GM19395 (cell line): ENCODE data around the gene INPP5D.
"Not testable (repeated sequence)": the region's sequence is repeated elsewhere in the genome, so short reads cannot be mapped to it uniquely, and the experiment has no call there.

Source experiments
- ATAC-seq: cut with Tn5 transposase; IDR thresholded peaks from one replicate; pipeline ENCODE4 v1.9.1; 2021; ENCODE audit warnings: mild to moderate bottlenecking, moderate library complexity; ENCODE audit not compliant: unreplicated experiment

INPP5D gene

DNA sequence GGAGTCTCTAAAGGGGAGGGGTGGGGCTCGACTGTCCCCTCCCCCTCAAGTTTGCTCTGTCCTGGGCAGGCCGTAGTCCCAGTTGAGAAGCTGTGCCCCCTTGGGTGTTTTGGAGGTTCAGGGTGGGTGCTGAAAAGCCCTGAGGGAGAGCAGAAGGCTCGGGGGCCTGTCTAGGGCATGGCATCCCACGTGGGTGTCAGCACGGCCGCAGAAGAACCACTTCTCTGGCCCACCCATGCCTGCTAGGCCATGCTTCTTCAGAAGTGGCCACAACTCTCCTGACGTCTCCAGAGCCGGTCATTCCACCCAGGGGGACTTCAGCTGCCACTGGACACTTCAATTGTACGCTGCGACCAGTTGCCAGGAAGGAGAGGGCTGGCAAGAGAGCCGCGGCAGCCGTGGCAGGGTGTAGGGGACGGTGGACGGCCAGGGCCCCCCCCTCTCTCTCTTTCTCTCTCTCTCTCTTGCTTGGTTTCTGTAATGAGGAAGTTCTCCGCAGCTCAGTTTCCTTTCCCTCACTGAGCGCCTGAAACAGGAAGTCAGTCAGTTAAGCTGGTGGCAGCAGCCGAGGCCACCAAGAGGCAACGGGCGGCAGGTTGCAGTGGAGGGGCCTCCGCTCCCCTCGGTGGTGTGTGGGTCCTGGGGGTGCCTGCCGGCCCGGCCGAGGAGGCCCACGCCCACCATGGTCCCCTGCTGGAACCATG, at the start of gene INPP5D:
Gene INPP5D, plus strand, starts transcription at position 546 of the 704 bp plus-strand sequence. Its CDS starts 137 bp downstream, at position 683.
- ATAC-seq = peak; percentile 49

DNA sequence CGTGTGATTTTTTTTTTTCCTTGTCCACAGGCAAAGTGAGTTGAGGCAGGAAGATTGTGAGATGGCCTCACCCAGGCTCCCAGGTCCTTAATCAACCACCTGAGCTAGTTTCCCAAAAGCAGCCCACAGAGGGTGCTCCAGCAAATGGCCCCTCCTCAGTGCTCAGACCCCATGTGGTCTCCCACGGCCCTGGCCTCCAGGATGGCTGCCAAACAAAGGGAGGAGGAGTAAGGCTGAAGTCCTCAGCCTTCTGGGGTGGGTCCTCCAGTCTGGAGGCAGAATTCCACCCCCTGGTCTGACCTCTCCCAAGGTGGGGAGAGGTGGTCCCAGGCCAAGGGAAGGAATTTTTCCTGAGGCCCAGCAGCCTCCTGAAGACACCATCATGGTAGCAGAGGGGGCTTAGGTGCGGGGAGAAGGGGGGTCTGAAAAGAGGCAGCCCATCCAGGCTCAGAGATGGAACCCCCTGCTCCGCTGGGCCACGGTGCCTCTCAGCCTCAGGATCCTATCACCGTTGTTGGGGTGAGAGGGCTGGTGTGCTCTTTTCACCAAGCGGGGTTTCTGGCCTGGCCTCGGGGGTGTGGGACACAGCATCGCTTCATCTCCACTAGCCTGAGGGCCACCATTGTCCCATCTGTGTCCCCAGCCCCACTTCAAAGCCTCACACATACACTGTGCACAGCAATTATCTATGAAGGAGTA, 49.4 kb upstream of the INPP5D start:
- ATAC-seq = no peak

DNA sequence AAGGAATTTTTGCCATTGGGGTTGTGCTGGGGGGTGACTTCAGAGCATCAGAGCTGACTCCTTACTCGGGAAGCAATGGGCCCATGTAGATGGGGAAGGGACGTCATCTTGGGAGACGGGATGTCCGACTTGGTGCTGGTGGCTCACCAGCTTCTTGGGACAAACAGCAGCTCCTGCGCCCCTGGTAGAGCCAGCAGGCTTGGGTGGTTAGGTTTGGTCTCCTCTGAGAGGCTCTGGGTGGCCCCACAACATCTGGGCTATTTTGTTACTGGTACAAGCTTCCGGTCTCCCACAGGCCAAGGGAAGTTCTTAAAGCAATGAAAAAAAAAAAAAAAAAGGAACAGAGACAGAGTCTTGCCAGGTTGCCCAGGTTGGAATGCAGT, 48.9 kb upstream of the INPP5D start:
- no peak for ATAC-seq

DNA sequence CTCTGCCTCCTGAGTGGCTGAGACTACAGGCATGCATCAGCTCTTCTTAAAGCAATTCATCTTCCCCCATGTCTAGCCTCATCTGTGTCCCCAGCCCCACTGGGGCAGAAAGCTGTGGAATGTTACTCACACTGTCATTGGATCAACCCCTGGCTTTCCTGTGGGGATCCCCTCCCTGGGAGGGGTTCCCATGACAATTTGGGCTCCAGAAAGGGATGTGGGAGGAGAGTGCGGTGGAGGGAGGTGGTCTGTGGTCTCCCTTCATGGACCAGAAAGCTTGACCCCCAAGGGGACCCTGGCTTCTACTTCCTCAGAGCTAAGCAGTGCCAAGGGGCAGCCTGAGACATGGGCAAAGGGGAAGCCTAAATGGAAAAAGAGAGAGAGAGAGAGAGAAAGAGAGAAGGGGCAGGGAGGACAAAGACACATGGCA, 48.4 kb upstream of the INPP5D start:
- ATAC-seq = no peak

DNA sequence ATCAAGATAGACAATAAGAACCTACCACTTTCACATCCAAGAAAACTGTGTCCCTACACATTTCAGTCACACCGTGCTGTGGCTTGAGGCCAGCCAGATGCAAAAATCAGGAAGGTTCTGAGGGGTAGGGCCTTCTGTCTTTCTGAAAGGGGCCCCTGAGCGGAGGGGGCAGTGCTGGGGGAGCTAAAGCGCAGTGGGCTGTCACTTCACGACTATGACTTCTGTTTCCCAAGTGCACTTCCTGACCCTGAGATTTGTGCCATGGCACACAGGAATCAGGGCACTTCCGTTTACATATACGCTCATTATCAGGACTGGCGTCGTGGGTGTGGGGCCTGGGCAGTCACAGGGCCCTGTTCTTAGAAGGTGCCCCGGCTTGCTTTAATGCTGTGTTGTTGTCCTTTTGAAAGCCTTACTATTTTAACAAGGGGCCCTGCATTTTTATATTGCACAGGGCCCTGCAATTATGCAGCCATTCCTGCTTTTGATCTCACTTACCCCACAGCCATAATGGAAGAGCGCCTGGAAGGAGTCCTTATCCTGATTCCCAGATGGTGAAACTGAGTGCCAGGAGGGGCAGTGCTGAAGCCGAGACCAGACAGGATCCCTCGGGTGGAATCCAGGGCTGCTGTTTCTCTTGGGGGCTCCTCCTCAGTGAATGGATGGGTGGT, 47.7 kb upstream of the INPP5D start:
- no peak for ATAC-seq

DNA sequence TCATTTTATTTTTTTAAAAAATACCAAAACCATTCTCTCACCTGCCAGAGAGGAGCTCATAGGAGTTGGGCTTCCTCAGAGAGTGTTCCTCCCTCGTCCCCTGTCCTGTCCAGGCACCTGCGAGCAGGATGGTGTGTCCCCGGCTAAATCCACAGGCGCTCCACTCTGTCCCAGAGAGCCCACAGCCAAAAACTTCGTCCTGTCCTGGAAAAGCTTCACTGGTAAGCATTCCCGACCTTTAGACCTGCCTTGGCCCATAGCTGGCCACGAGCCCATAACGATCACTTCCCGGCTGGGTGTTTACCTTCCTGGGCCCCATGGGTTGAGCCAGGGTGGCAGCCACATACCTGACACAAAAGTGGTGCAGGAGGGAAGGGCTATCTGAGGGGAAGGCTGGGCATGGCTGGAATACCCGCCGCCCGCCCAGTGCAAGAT, 47.1 kb upstream of the INPP5D start, which contains the start of gene NGEF:
Gene NGEF, minus strand, starts transcription at position 230 of the 435 bp plus-strand sequence. CDS start 38,366 bp downstream, outside the sequence.
- no peak for ATAC-seq

DNA sequence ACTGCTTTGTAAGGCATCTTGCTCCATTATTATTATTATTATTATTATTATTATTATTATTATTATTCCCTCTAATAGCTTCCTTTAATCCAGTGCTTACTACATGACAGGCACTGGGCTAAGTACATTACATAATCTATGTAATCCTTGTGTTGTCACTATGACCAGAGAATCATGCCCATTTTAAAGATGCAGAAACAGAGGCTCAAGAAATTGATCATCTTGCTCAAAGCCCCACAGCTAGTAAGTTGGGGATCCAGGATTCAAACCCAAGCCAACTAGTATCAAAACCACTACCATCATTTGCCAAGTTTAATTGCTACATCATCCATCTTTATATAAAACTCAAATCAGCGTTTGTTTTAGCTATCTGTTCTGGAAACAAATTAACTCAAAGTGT, 46.5 kb upstream of the INPP5D start:
- ATAC-seq = no peak

DNA sequence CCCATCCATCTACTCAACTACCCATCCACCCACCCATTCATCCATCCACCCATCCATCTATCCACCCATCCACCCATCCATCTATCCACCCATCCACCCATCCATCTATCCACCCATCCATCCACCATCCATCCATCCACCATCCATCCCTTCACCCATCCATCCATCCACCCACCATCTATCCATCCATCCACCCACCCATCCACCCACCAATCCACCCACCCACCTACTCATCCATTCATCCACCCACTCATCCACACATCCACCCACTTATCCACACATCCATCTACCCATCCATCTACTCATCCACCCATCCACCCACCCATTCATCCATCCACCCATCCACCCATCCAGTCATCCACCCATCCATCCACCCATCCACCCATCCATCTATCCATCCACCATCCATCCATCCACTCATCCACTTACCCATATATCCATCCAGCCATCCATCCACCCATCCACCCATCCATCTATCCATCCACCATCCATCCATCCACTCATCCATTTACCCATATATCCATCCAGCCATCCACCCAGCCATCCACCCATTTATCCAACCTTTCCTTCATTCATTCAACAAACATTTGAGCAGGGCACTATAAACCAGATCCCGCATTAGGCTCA, 45.0 kb upstream of the INPP5D start:
- ATAC-seq = no peak

DNA sequence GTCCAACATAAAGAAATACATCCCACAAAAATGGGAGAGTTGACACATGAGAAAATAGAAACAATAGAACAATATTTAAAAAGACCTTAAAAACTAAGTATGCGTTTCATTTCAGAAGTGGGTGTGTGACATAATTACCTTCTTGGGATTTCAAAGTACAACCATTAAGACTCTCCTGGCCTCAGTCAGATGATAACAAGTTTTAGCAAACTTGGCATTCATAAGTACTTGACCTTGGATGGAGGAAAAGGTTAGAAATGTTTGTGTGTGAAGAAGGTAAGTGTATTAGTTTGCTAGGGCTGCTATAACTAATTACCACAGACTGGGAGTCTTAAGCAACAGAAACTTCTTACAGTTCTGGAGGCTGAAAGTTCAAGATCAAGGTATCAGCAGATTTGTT, 42.2 kb upstream of the INPP5D start:
- no peak for ATAC-seq

DNA sequence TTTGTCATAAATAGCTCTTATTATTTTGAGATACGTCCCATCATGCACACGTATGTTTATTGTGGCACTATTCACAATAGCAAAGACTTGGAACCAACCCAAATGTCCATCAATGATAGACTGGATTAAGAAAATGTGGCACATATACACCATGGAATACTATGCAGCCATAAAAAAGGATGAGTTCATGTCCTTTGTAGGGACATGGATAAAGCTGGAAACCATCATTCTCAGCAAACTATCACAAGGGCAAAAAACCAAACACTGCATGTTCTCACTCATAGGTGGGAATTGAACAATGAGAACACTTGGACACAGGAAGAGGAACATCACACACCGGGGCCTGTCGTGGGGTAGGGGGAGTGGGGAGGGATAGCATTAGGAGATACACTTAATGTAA, 40.5 kb upstream of the INPP5D start:
- ATAC-seq = not testable (repeated sequence)

DNA sequence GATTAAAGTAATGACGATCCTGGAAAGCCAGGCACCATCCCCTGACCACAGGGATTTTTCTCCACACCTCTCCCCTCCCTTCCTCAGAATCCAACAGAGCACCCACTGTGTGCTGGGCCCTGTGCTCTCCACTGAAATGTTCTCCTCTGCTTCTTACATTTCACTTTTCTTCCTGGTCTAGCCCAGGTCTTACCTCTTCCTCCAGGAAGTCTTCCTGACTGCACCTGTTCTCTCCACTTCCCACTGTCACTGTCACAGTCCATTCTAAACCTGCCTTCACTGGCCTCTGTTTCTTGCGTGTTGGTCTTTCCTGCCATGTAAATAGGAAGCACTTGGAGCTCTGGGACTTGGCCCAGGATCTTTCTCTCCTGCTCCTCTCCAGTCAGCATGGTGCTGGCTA, 39.7 kb upstream of the INPP5D start:
- no peak for ATAC-seq

DNA sequence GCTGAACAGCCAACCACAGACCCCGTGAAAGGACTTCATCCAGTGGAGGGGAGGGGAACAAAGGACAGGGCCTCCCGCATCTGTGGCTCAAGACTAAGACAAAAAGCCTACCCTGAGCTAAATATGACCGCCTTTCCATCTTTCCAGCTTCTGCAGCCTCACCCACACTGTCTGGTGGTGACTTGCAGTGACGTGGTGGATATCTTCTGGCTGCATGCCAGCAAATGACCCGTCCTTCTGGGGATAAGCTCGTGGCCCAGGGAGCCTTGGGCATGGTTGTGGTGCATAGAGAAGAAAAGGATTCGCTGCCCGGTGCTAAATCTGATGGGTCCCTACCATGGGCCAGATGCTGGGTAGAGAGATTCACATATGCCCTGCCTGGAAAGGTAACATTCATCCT, 38.4 kb upstream of the INPP5D start:
- ATAC-seq = no peak

DNA sequence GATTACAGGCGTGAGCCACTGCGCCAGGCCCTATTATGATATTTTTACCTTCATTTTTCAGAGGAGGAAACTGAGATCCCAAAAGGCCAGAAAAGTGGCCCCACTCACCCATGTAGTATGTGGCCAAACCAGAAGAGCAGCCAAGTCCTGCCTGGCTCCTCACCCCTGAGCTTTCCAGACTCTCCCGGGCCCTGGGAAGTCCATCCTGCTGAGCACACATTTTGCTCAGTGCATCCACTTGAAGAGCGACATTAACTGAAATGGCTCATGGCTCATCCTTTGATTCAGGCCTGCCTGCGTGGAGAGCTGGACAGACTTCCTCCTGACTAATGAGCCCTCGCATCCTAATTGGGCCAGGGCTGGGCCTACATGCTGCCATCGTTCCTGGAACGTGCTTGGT, 37.6 kb upstream of the INPP5D start:
- ATAC-seq = no peak

DNA sequence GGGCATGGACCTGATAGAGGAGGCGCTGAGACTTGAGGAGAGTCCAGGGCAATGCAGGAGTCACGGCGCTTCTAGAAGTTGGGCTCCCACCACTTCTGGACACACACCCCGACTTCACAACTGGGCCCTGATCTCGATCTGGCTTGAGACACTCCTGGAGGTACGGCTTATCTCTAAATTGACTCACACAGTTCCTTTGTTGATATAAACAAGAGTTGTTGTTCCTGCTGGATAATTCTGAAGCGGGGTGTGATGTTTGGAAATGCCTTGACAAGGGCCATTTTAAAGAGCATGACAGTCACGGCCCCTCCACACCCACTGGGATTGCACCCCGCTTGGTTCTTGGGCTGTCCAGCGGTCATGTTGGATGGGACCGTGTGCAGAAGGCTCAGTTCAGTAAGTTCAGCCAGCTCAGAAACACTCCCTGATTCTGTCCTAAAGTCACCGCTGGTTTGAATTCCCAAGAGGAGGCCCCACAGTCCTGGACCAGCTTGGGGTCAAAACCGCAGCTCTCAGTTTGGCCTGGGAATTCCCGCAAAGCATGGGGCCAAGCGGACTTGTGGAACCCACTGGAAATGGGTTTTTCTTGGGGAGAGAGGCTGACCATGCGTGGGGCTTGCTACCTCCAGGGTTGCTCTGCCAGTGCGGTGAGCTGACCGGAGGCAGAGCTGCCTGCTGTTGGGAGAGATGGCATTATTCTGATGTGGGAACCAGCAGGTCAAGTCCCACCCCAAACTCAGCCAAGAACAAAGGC, 37.0 kb upstream of the INPP5D start:
- no peak for ATAC-seq

DNA sequence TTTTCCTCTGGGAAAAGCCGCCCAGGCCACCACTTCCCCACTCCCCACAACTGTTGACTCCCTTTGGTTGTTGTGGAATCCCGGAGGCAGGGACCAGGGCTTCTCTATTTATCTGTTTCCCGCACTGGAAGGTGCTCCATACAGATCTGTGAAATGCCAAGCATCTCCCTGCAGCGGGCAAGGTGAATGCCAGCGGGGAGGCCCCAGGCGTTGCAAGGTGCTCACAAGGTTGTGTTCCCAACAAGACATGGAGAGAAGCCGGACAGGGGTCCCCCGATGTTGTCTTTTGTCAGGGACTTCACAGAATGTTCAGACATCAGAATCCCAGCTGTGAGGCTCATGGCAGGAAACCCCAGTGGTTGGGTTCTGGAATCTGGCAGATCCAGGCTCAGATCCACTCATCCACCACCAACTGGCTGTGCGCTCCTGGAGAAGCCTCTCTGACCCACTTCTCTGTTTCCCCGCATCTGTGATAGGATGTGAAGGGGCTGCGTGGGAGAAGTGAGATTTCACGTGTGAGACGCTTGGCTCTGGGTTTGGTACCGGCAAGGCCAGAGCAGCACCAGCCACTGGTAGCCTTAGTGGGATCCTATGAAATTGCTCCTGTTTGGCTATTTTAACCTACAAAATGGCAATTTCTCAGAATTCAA, 36.3 kb upstream of the INPP5D start:
- no peak for ATAC-seq

DNA sequence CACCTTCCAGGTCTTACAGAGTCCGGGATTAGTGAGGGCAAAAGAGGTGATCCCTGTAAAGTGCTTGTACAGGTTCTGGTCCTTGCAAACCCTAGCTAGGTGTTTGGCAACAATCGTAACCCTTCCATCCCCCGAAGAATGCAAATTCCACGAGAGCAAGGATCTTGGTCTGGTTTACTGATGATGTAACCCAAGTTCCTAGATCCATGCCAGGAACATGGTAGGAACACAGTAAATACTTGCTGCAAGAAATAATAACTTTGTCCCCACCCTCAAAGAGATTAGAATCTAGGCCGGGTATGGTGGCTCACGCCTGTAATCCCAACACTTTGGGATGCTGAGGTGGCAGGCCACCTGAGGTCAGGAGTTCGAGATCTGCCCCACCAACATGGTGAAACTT, 34.4 kb upstream of the INPP5D start:
- no peak for ATAC-seq

DNA sequence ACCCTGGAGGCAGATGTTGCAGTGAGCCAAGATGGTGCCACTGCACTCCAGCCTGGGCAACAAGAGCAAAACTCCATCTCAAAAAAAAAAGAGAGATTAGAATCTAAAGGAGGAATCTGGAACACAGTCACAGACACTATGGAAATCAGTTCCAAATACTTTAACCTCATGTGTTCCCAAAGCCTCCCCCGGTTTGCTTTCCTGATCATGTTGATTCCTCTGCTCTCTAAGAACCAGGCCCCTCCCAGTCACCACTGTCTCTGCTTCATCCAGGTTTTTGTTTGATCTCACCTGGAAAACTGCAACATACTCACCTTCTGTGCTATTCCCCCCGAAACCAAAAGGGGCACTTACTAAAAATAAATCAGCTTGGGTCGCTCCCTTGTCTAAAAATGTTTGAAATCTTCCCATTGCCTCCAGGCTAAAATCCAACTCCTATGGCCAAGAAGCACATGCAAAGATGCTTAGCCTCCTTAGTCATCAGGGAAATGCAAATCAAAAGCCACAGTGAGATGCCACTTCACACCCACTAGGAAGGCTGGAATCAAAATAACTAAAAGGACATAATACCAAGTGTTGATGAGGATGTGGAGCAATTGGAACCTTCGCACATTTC, 33.8 kb upstream of the INPP5D start:
- no peak for ATAC-seq

DNA sequence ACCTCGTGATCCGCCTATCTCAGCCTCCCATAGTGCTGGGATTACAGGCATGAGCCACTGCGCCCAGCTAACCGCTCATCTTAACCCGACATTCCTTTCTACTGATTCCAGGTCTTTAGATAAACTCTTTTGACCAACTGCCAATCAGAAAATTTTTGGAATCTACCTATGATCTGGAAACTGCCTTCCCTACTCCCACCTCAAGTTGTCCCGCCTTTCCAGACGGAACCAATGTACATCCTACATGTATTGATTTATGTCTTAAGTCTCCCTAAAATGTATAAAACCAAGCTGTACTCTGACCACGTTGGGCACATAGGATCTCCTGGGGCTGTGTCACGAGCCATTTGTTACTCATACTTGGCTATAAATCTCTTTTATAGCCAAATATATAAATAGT, 30.8 kb upstream of the INPP5D start:
- ATAC-seq = no peak

DNA sequence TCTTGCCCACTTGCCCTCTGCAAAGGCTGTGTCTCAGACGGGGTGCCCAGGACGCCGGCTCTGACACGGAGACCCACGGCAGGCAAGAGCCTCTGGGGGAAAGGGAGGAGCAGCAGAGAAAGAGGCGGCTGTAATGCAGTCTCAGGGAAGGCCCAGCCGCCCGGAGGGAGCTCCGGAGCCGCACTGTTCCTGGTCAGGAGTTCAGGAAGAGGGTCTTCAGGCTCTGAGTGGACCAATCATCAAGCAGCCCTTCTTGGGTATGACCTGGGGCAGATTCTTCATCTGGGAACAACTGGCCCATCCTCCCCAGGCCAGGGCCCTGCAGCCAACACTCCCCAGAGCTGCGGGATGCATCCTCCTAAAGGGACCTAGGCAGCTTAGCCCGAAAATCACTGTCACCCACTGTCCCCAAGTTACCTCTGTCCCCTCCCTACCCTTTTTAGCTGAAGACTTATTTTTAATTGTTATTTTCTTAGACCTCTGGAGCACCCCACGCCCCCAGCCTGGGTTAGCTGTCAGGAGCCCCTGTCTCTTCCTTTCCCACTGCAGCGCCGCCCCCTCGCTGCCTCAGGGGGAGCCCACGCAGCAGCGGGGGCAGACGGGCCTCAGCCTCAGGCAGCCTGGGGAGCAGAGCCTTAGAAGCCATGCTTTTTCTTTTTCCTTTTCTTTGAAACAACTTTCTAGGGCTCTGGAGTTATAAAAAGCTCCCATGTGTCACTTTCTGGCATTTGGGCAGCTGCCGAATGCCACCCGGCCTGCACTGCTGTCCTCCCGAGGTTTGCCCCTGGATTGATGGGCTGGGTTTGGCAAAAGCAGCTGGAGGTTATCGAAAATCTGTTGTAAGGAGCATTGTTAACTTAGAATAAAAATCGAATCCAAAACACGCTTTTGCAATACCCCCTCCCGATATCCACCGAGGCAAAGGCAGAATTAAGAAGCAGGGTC, 28.3 kb upstream of the INPP5D start:
- no peak for ATAC-seq
